Endodermal cell (in vitro differentiated cells): ENCODE data around the gene GSC2. TPM values are rescaled to one million over a fixed set of nuclear protein-coding genes. Genes with fewer than 3 reads are reported as not detected.

ENCODE experiments used
- DNase-seq: peaks from one replicate; pipeline ENCODE4 v3.0.0-alpha.2; 2017
- H3K27ac ChIP-seq: 2 replicates; pipeline ENCODE4 v1.5.1; 2013; ENCODE audit warnings: mild to moderate bottlenecking, low read depth, low read length, moderate library complexity
- H3K27me3 ChIP-seq: 2 replicates; pipeline ENCODE4 v1.6.1; 2013; ENCODE audit warnings: mild to moderate bottlenecking, low read length, moderate library complexity; ENCODE audit not compliant: insufficient read depth, control insufficient read depth, poor library complexity, severe bottlenecking
- H3K36me3 ChIP-seq: 2 replicates; pipeline ENCODE4 v1.7.0; 2013; ENCODE audit warnings: mild to moderate bottlenecking, low read length, moderate library complexity; ENCODE audit not compliant: control insufficient read depth, insufficient read depth
- H3K4me1 ChIP-seq: one replicate; pipeline ENCODE4 v1.7.0; 2013; ENCODE audit warnings: low read length; ENCODE audit not compliant: control insufficient read depth, insufficient read depth
- H3K4me3 ChIP-seq: 2 replicates; pipeline ENCODE4 v1.5.1; 2013; ENCODE audit warnings: mild to moderate bottlenecking, low read length, moderate library complexity
- H3K9ac ChIP-seq: 2 replicates; pipeline ENCODE4 v1.6.1; 2013; ENCODE audit warnings: mild to moderate bottlenecking, low read length, moderate library complexity; ENCODE audit not compliant: poor library complexity, severe bottlenecking; ENCODE audit errors: extremely low read depth
- H3K9me3 ChIP-seq: 2 replicates; pipeline ENCODE4 v1.6.1; 2013; ENCODE audit warnings: mild to moderate bottlenecking, low read length, moderate library complexity; ENCODE audit not compliant: control insufficient read depth
- H3K27ac Mint-ChIP-seq: 2 replicates; pipeline ENCODE4 v1.8.0; 2020; ENCODE audit warnings: mixed read lengths
- H3K27me3 Mint-ChIP-seq: 2 replicates; pipeline ENCODE4 v1.8.0; 2021; ENCODE audit warnings: mild to moderate bottlenecking, mixed read lengths; ENCODE audit not compliant: insufficient read depth
- H3K36me3 Mint-ChIP-seq: 2 replicates; pipeline ENCODE4 v1.8.0; 2020; ENCODE audit warnings: low read depth, mixed read lengths
- H3K4me1 Mint-ChIP-seq: 2 replicates; pipeline ENCODE4 v1.8.0; 2020; ENCODE audit warnings: mixed read lengths
- H3K4me3 Mint-ChIP-seq: 2 replicates; pipeline ENCODE4 v1.8.0; 2020; ENCODE audit warnings: mild to moderate bottlenecking, moderate library complexity, mixed read lengths
- H3K9me3 Mint-ChIP-seq: 2 replicates; pipeline ENCODE4 v1.8.0; 2020; ENCODE audit warnings: mild to moderate bottlenecking, mixed read lengths
- CTCF ChIP-seq: fragments of 200-600 bp; sonication (generic); conservative IDR thresholded peaks from 2 replicates; pipeline ENCODE4 v1.5.0; 2021; ENCODE audit warnings: antibody characterized with exemption, mild to moderate bottlenecking
- WGBS, 2 experiments: methylation state at CpG; one replicate each; pipeline versions ENCODE4 v1.1.5 to v1.1.7; 2013; ENCODE audit warnings: missing lambda C conversion rate in 2 of 2, mixed read lengths in 1 of 2; ENCODE audit not compliant: insufficient coverage in 1 of 2, insufficient read length in 1 of 2; 5-methylcytosine and 5-hydroxymethylcytosine counted together
- total RNA-seq, 2 donors: library from RNA; stranded (reverse); fragmentation: NEBNext Ultra II Directional in 1 of 2; extraction: Animal tissue kit (Norgen Biotek cat#: 25700) in 1 of 2; gene quantifications; 2 replicates in 1 of 2; 3 replicates in 1 of 2; pipeline ENCODE4 v1.2.1, GENCODE V29; 2021

GSC2 gene
- total RNA-seq, 2 donors from 2014 or later = not detected

DNA sequence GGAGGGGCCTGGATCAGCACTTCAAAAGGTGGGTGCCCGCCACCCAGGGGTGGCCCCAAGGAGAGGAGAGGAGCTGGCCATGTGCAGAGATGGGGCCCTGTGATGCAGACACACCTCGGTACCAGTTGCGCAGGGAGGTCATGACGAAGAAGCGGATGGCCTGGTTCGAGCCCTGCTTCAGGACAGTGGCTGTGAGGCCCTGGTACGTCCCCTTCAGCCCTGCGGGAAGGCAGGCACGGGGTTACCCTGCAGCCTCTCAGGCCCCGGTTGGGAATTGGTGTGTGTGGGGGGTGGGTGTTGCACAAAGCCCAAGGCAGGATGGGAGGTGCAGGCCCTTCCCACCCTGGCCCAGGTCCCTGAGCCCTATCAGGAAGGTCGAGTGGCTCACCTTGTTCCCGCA, 26.6 kb upstream of the GSC2 start:
- peaks cover 17% of the 10 kb centered on the region for H3K4me1 Mint-ChIP-seq
- peak overlapping the region; percentile 65 for H3K4me3 Mint-ChIP-seq
- Histone ChIP-seq H3K27ac (no peak overlapping the region), H3K9me3 (no peaks in the 10 kb centered on the region), H3K36me3 (no peaks in the 10 kb centered on the region), H3K9ac (no peak overlapping the region), H3K27me3 (no peaks in the 10 kb centered on the region), H3K4me1 (peaks cover 5% of the 10 kb centered on the region), H3K4me3 (no peak overlapping the region)
- WGBS, 2 experiments = 93% methylated on average over 3 to 12 of the region's 12 CpGs
- no peak overlapping the region for H3K27ac Mint-ChIP-seq
- H3K27me3 Mint-ChIP-seq = peaks cover 5% of the 10 kb centered on the region
- H3K9me3 Mint-ChIP-seq = no peaks in the 10 kb centered on the region
- H3K36me3 Mint-ChIP-seq = peaks cover 8% of the 10 kb centered on the region
- peak; percentile 55 for DNase-seq
- TF ChIP-seq CTCF = no peak

GRCh38 chr22:19176175-19176643, 26.1 kb upstream of the GSC2 start:
- Histone ChIP-seq H3K27ac (peak overlapping the region; percentile 38), H3K9me3 (no peaks in the 10 kb centered on the region), H3K4me1 (peaks cover 5% of the 10 kb centered on the region), H3K36me3 (no peaks in the 10 kb centered on the region), H3K27me3 (peaks cover under 1% of the 10 kb centered on the region), H3K4me3 (no peak overlapping the region), H3K9ac (no peak overlapping the region)
- peak; percentile 63 for DNase-seq
- Mint-ChIP-seq H3K36me3 (peaks cover 8% of the 10 kb centered on the region), H3K4me3 (peak overlapping the region; percentile 65), H3K9me3 (no peaks in the 10 kb centered on the region), H3K27ac (peak overlapping the region; percentile 74), H3K4me1 (peaks cover 17% of the 10 kb centered on the region), H3K27me3 (peaks cover 8% of the 10 kb centered on the region)
- 84% methylated on average over 5 to 12 of the region's 12 CpGs for WGBS, 2 experiments
- no peak for TF ChIP-seq CTCF

DNA sequence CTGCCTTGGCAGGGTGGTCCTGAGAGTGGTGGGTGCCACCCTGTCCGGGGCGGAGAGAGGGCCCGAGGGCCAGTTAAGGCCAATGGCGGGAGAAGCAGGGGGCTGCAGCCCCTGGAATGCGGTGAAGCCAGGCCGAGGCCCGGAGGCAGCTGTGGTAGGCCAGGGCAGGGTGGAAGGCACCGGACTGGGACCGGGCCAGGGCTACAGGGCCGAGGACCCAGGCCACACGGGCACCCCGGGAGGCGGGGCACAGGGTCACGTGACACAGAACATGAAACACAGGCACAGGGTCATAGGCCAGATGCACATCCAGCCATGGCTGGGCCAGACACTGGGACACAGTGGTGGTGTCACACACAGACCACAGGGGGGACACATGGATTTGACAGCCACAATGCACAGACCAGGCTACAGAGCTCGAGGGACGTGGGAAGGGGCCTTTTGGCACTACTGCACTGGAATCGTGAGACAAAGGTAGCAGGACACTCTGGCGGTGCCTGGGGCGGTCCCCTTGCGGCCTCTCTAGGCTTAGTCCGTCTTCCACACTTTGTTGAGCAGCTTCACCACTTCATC, 25.6 kb upstream of the GSC2 start:
- peaks cover 8% of the 10 kb centered on the region for H3K4me1 ChIP-seq
- 89 to 92% methylated on average over 15 to 21 of the region's 21 CpGs for WGBS, 2 experiments
- H3K27ac ChIP-seq = peak overlapping the region; percentile 38
- H3K9me3 ChIP-seq = no peaks in the 10 kb centered on the region
- H3K27me3 ChIP-seq = peaks cover 6% of the 10 kb centered on the region
- H3K36me3 ChIP-seq = no peaks in the 10 kb centered on the region
- TF ChIP-seq CTCF = no peak
- peak overlapping the region; percentile 65 for H3K4me3 Mint-ChIP-seq
- H3K27ac Mint-ChIP-seq = peak overlapping the region; percentile 74
- peaks cover 13% of the 10 kb centered on the region for H3K27me3 Mint-ChIP-seq
- peaks cover 8% of the 10 kb centered on the region for H3K36me3 Mint-ChIP-seq
- peaks cover 21% of the 10 kb centered on the region for H3K4me1 Mint-ChIP-seq
- DNase-seq = no peak
- no peak overlapping the region for H3K4me3 ChIP-seq
- H3K9ac ChIP-seq = no peak overlapping the region
- no peaks in the 10 kb centered on the region for H3K9me3 Mint-ChIP-seq
